ENCODE results near the gene PLA2G2C. TPM values are rescaled to one million over a fixed set of nuclear protein-coding genes. Genes with fewer than 3 reads are reported as not detected.
A peak's percentile ranks its signal among the peaks of the same experiment; 100 is the strongest.

The PLA2G2C gene
- total and polyA plus RNA-seq, 7 donors: 0.09 to 5.5 (median 1.4) TPM; not detected in 2

GRCh38 chr1:20179371-20180128 is 6.8 kb downstream of the PLA2G2C start:
- 94 to 97% methylated on average over 2 of the region's 2 CpGs for WGBS, 2 donors
- DNase-seq: no peak
- Histone ChIP-seq H3K9me3 (no peaks in the 10 kb centered on the region), H3K4me3 (peak overlapping the region in 1 of 4 donors; percentile 13), H3K27me3 (no peaks in the 10 kb centered on the region), H3K4me1 (peaks cover 0 to 77% (median 42%) of the 10 kb centered on the region in 4 donors), H3K27ac (peak overlapping the region; percentile 73 to 99 (median 78)), H3K36me3 (no peaks in the 10 kb centered on the region)
- intact Hi-C loops (cut with DNase I): loop anchor here (10.0 kb wide), 1 partner anchor 975 kb away; no protein-coding TSS in a partner anchor
- TF ChIP-seq, protein P1, sequence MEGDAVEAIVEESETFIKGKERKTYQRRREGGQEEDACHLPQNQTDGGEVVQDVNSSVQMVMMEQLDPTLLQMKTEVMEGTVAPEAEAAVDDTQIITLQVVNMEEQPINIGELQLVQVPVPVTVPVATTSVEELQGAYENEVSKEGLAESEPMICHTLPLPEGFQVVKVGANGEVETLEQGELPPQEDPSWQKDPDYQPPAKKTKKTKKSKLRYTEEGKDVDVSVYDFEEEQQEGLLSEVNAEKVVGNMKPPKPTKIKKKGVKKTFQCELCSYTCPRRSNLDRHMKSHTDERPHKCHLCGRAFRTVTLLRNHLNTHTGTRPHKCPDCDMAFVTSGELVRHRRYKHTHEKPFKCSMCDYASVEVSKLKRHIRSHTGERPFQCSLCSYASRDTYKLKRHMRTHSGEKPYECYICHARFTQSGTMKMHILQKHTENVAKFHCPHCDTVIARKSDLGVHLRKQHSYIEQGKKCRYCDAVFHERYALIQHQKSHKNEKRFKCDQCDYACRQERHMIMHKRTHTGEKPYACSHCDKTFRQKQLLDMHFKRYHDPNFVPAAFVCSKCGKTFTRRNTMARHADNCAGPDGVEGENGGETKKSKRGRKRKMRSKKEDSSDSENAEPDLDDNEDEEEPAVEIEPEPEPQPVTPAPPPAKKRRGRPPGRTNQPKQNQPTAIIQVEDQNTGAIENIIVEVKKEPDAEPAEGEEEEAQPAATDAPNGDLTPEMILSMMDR (IDR thresholded peaks at IDR 0.05): no peak
- TF ChIP-seq POLR2A (IDR thresholded peaks at IDR 0.05) (no peak), POLR2AphosphoS5 (IDR thresholded peaks at IDR 0.05) (no peak), EP300 (IDR thresholded peaks at IDR 0.05) (no peak)

- no peaks in the 10 kb centered on the region for H3K36me3 ChIP-seq
Measured at GRCh38 chr1:20178634-20179370, 7.5 kb downstream of the PLA2G2C start.

DNA sequence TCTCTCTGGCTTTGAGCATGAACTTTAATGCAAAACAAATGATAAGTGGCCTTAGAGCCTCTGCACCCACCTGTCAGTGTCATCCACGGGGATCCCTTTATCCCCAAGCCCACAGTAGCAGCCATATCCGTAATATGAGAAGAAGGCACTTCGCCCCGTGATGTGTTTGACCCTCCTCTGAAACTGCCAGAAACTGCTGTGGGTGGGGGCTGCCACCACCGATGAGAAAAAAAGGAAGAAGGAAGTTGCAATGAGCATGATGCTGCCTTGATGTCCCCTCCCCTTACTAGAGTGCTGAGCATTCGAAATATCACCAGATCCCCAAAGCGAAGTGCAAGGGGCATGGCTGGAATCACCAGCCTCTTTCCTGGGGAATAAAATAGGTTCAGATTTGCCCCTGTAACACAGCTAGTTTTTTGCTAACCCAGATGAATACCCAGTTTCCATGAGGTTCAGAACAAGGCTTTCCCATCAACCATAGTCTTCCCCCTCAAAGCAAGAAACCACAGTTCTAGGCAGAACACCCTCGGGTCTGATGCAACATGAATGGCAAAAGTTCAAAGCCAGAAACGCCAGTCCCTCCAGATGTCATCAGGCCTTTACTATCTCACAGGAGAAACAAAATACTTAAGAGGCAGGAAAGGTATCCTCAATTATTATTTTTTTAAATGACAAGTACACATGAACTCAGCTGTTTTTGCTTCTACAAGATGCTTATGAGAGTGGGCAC is 11.2 kb downstream of the PLA2G2C start:
- Histone ChIP-seq H3K4me1 (peaks cover 0 to 50% (median 28%) of the 10 kb centered on the region in 4 donors), H3K27ac (peak overlapping the region in 3 of 4 donors; percentile 57 to 99 (median 80)), H3K27me3 (no peaks in the 10 kb centered on the region), H3K36me3 (peaks cover 0 to 7% (median 0%) of the 10 kb centered on the region in 4 donors), H3K9me3 (no peaks in the 10 kb centered on the region), H3K4me3 (no peak overlapping the region)
- no peak for DNase-seq
- TF ChIP-seq POLR2A (IDR thresholded peaks at IDR 0.05) (no peak), POLR2AphosphoS5 (IDR thresholded peaks at IDR 0.05) (no peak), EP300 (IDR thresholded peaks at IDR 0.05) (no peak)
- TF ChIP-seq, protein P1 (IDR thresholded peaks at IDR 0.05): no peak
- 61 to 80% methylated on average over 9 of the region's 9 CpGs for WGBS, 2 donors
- intact Hi-C loops (cut with DNase I): no loop called here

More at GRCh38 chr1:20178634-20179370, 7.5 kb downstream of the PLA2G2C start:
- intact Hi-C loops (cut with DNase I): no loop called here
- peak; percentile 80 for DNase-seq
- Histone ChIP-seq H3K4me1 (peaks cover 0 to 79% (median 39%) of the 10 kb centered on the region in 4 donors), H3K4me3 (peak overlapping the region in 1 of 4 donors; percentile 13), H3K27me3 (no peaks in the 10 kb centered on the region), H3K27ac (peak overlapping the region; percentile 73 to 99 (median 78)), H3K9me3 (no peaks in the 10 kb centered on the region)
- WGBS, 2 donors: 87 to 90% methylated on average over 13 of the region's 13 CpGs
- TF ChIP-seq, protein P1 (IDR thresholded peaks at IDR 0.05): no peak
- peak; percentile 34 to 68 (median 56) for TF ChIP-seq POLR2AphosphoS5 (IDR thresholded peaks at IDR 0.05)
- TF ChIP-seq EP300 (IDR thresholded peaks at IDR 0.05): peak; percentile 1 to 91 (median 76)

GRCh38 chr1:20172033-20172590 is 14.2 kb downstream of the PLA2G2C start:
- no peak overlapping the region for H3K27ac ChIP-seq
- intact Hi-C loops (cut with DNase I): no loop called here
- H3K4me1 ChIP-seq: peaks cover 0 to 36% (median 7%) of the 10 kb centered on the region in 4 donors
- no peaks in the 10 kb centered on the region for H3K9me3 ChIP-seq
- peaks cover 0 to 7% (median 0%) of the 10 kb centered on the region in 4 donors for H3K36me3 ChIP-seq
- DNase-seq: no peak
- 77 to 86% methylated on average over 12 of the region's 12 CpGs for WGBS, 2 donors
- no peak overlapping the region for H3K4me3 ChIP-seq
- no peaks in the 10 kb centered on the region for H3K27me3 ChIP-seq
- TF ChIP-seq EP300 (IDR thresholded peaks at IDR 0.05): no peak
- TF ChIP-seq, protein P1 (IDR thresholded peaks at IDR 0.05): no peak
